Measurements from ENCODE around the gene PEAK3.

DNA sequence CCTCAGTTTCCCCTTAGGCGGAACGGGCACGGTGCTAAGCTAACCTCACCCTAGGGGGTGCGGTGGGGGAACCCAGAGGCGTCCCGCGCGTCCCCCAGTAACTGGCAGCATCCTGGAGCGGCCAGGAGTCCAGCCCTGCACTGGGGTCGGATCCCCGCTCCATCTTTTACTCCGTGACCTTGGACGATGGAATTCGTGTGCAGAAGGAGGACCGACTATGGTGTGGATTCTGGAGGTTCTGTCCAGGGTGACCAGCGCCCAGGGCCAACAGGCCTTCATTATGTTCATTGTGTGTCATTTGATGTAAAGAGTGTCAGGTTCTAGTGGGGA, 47.1 kb upstream of the PEAK3 start:
- TF ChIP-seq SPI1 (IDR thresholded peaks at IDR 0.05; ENCODE audit: low read depth, low read length) = no peak
- no peak for TF ChIP-seq POLR2AphosphoS5 (IDR thresholded peaks at IDR 0.05; ENCODE audit: low read depth, low read length)
- no peak for TF ChIP-seq POLR2A (IDR thresholded peaks at IDR 0.05; ENCODE audit: low read depth, low read length)

Measured in GM12891 (cell line).